Measurements from ENCODE around the gene ADAMTSL4. TPM values are rescaled to one million over a fixed set of nuclear protein-coding genes. Genes with fewer than 3 reads are reported as not detected.
A peak's percentile ranks its signal among the peaks of the same experiment; 100 is the strongest.

ADAMTSL4 gene
- total and polyA plus RNA-seq, 9 of the 15 experiments (the other 6 are each of a cell fraction or from before 2014, with no cell fraction given): 12.7 to 212 (median 35.6) TPM

GRCh38 chr1:150576794-150577556, 27.8 kb downstream of the ADAMTSL4 start (continued):
- TF ChIP-seq EZH2 (IDR thresholded peaks at IDR 0.05; ENCODE audit: borderline replicate concordance, low read depth, low read length) (no peak), ASH1L (IDR thresholded peaks at IDR 0.05; ENCODE audit: borderline replicate concordance, low read depth, partially characterized antibody) (no peak), XRCC5 (IDR thresholded peaks at IDR 0.05; ENCODE audit: low read depth, low read length) (no peak), HDAC1 (IDR thresholded peaks at IDR 0.05) (no peak), ZNF165 (CRISPR knock-in tag; IDR thresholded peaks at IDR 0.05; ENCODE audit: borderline replicate concordance) (no peak), TAF7 (tag; IDR thresholded peaks at IDR 0.05) (no peak), ZNF77 (CRISPR knock-in tag; IDR thresholded peaks at IDR 0.05) (no peak), HNRNPK (IDR thresholded peaks at IDR 0.05; ENCODE audit: low read depth, low read length, poor library complexity, severe bottlenecking) (no peak), CEBPB (tag; IDR thresholded peaks at IDR 0.05) (no peak), ZFX (CRISPR knock-in tag; IDR thresholded peaks at IDR 0.05) (peak; percentile 12; the same call in 1 of the 2 replicates), PREB (CRISPR knock-in tag; IDR thresholded peaks at IDR 0.05) (no peak), PRPF4 (IDR thresholded peaks at IDR 0.05; ENCODE audit: insufficient read depth, low read depth, low read length, poor library complexity, severe bottlenecking) (no peak), LCOR (CRISPR knock-in tag; IDR thresholded peaks at IDR 0.05) (no peak), USF2 (CRISPR knock-in tag; IDR thresholded peaks at IDR 0.05) (no peak), ZNF766 (CRISPR knock-in tag; conservative IDR thresholded peaks at IDR 0.05) (no peak), SIN3A (IDR thresholded peaks at IDR 0.05; ENCODE audit: borderline replicate concordance in 2 of 2, control insufficient read depth in 1 of 2, low read depth in 2 of 2, low read length in 2 of 2) (peak in 1 of 2 experiments; percentile 8; a peak in 2 of 4 replicates), ZC3H11A (IDR thresholded peaks at IDR 0.05; ENCODE audit: low read depth, low read length) (no peak), FOXJ3 (CRISPR knock-in tag; IDR thresholded peaks at IDR 0.05) (no peak), MCM3 (IDR thresholded peaks at IDR 0.05) (no peak), ZFPM2 (CRISPR knock-in tag; IDR thresholded peaks at IDR 0.05) (no peak), PHB (CRISPR knock-in tag; IDR thresholded peaks at IDR 0.05) (no peak), ZNF24 (IDR thresholded peaks at IDR 0.05) (no peak), POLR2B (IDR thresholded peaks at IDR 0.05; ENCODE audit: low read depth, partially characterized antibody) (peak; percentile 7), HNRNPL (IDR thresholded peaks at IDR 0.05; ENCODE audit: low read depth, low read length) (peak; percentile 37; the same call in 1 of the 2 replicates), TSC22D4 (tag; IDR thresholded peaks at IDR 0.05) (no peak), SMARCA4 (IDR thresholded peaks at IDR 0.05) (no peak), HMBOX1 (IDR thresholded peaks at IDR 0.05) (peak; percentile 77), POLR2A (conservative IDR thresholded peaks at IDR 0.05) (peak; percentile 54; the same call in 1 of the 2 replicates), TAF15 (IDR thresholded peaks at IDR 0.05; ENCODE audit: low read depth, low read length) (no peak)

All from K562 (cell line).